Neural cell (in vitro differentiated cells): Measurements from ENCODE around the gene LSM12. TPM values are rescaled to one million over a fixed set of nuclear protein-coding genes. Genes with fewer than 3 reads are reported as not detected.

Experiments used
- H2AFZ ChIP-seq: fragments of 200-600, 300-800 bp; sonication (generic), shearing (Covaris generic); 2 replicates; pipeline ENCODE4 v1.6.0; 2014; ENCODE audit warnings: low read depth, mild to moderate bottlenecking, antibody characterized with exemption, low read length, moderate library complexity
- H3F3A ChIP-seq: fragments of 200-600 bp; shearing (Covaris generic); 2 replicates; pipeline ENCODE4 v1.6.1; 2016; ENCODE audit warnings: mild to moderate bottlenecking, moderate library complexity, mixed read lengths, antibody characterized with exemption, low read length; ENCODE audit not compliant: insufficient read depth, poor library complexity, severe bottlenecking
- H3K27ac ChIP-seq: fragments of 200-600, 300-800 bp; sonication (generic), shearing (Covaris generic); 2 replicates; pipeline ENCODE4 v1.5.1; 2014; ENCODE audit warnings: mild to moderate bottlenecking, low read length, moderate library complexity
- H3K27me3 ChIP-seq: fragments of 300-800, 200-600 bp; sonication (generic), shearing (Covaris generic); 2 replicates; pipeline ENCODE4 v1.6.0; 2014; ENCODE audit warnings: mild to moderate bottlenecking, low read depth, low read length, moderate library complexity; ENCODE audit not compliant: insufficient read depth
- H3K36me3 ChIP-seq: fragments of 300-800, 200-600 bp; sonication (generic), shearing (Covaris generic); 2 replicates; pipeline ENCODE4 v1.5.1; 2014; ENCODE audit warnings: mild to moderate bottlenecking, antibody characterized with exemption, low read length, moderate library complexity; ENCODE audit not compliant: insufficient read depth
- H3K4me2 ChIP-seq: fragments of 300-800, 200-600 bp; sonication (generic), shearing (Covaris generic); 2 replicates; pipeline ENCODE4 v1.6.0; 2014; ENCODE audit warnings: mild to moderate bottlenecking, low read length
- H3K4me3 ChIP-seq: fragments of 300-800, 200-600 bp; sonication (generic), shearing (Covaris generic); 2 replicates; pipeline ENCODE4 v1.5.1; 2014; ENCODE audit warnings: mild to moderate bottlenecking, low read length, moderate library complexity
- H3K79me2 ChIP-seq: fragments of 200-600 bp; shearing (Covaris generic); replicated peaks from 2 replicates; pipeline ENCODE4 v1.6.0; 2014; ENCODE audit warnings: mild to moderate bottlenecking, low read length, moderate library complexity; ENCODE audit not compliant: insufficient read depth
- H3K9ac ChIP-seq: fragments of 300-800, 200-600 bp; sonication (generic), shearing (Covaris generic); 2 replicates; pipeline ENCODE4 v1.6.1; 2016; ENCODE audit warnings: mild to moderate bottlenecking, low read length, mixed read lengths
- H3K9me2 ChIP-seq: fragments of 200-600 bp; shearing (Covaris generic); 2 replicates; pipeline ENCODE4 v1.6.1; 2016; ENCODE audit warnings: mild to moderate bottlenecking, low read length, mixed read lengths; ENCODE audit not compliant: insufficient read depth
- H3K9me3 ChIP-seq: fragments of 200-600, 300-800 bp; sonication (generic), shearing (Covaris generic); 2 replicates; pipeline ENCODE4 v1.6.1; 2016; ENCODE audit warnings: mild to moderate bottlenecking, mixed run types, low read length, moderate library complexity, mixed read lengths
- H4K20me1 ChIP-seq: fragments of 200-600 bp; shearing (Covaris generic); 2 replicates; pipeline ENCODE4 v1.6.1; 2016; ENCODE audit warnings: mild to moderate bottlenecking, mixed run types; ENCODE audit not compliant: insufficient read depth
- EP300 ChIP-seq: fragments of 450-650 bp; conservative IDR thresholded peaks from 2 replicates; pipeline ENCODE4 v1.6.1; 2014; ENCODE audit warnings: antibody characterized with exemption, mild to moderate bottlenecking, moderate library complexity; ENCODE audit not compliant: poor library complexity, severe bottlenecking
- EZH2 ChIP-seq: fragments of 200-600, 300-800 bp; shearing (Covaris generic), sonication (generic); IDR thresholded peaks from 2 replicates; pipeline ENCODE4 v1.6.1; 2014; ENCODE audit warnings: antibody characterized with exemption, low read length, borderline replicate concordance, mild to moderate bottlenecking; ENCODE audit not compliant: insufficient read depth, poor library complexity, severe bottlenecking
- MXI1 ChIP-seq: fragments of 450-650 bp; conservative IDR thresholded peaks from 2 replicates; pipeline ENCODE4 v1.6.1; 2014; ENCODE audit warnings: antibody characterized with exemption, mild to moderate bottlenecking; ENCODE audit not compliant: poor library complexity, severe bottlenecking
- POLR2AphosphoS5 ChIP-seq: IDR thresholded peaks from 2 replicates; pipeline ENCODE4 v1.6.1; 2012
- RAD21 ChIP-seq: fragments of 450-650 bp; conservative IDR thresholded peaks from 2 replicates; pipeline ENCODE4 v1.6.1; 2014; ENCODE audit warnings: antibody characterized with exemption, mild to moderate bottlenecking, moderate library complexity
- SMC3 ChIP-seq: fragments of 450-650 bp; conservative IDR thresholded peaks from 2 replicates; pipeline ENCODE4 v1.6.1; 2014; ENCODE audit warnings: antibody characterized with exemption, mild to moderate bottlenecking, moderate library complexity; ENCODE audit not compliant: poor library complexity
- TAF1 ChIP-seq: IDR thresholded peaks from 2 replicates; pipeline ENCODE4 v1.6.1; 2012; ENCODE audit warnings: low read depth
- polyA plus RNA-seq: library from polyadenylated mRNA; depleted of rRNA; stranded (reverse); fragments of >200 nt; gene quantifications from 2 replicates; pipeline ENCODE4 v1.2.3, GENCODE V29; 2014
- TF ChIP-seq, protein P1 (sequence below): fragments of 450-650 bp; IDR thresholded peaks from 2 replicates; pipeline ENCODE4 v1.5.1; 2014; ENCODE audit warnings: antibody characterized with exemption, mild to moderate bottlenecking, moderate library complexity; ENCODE audit not compliant: poor library complexity, severe bottlenecking
- TF ChIP-seq, protein P2 (sequence below): IDR thresholded peaks from 2 replicates; pipeline ENCODE4 v1.6.1; 2012; ENCODE audit warnings: borderline replicate concordance

The LSM12 gene
- polyA plus RNA-seq, 1 donor from 2014 or later: 12.0 TPM

DNA sequence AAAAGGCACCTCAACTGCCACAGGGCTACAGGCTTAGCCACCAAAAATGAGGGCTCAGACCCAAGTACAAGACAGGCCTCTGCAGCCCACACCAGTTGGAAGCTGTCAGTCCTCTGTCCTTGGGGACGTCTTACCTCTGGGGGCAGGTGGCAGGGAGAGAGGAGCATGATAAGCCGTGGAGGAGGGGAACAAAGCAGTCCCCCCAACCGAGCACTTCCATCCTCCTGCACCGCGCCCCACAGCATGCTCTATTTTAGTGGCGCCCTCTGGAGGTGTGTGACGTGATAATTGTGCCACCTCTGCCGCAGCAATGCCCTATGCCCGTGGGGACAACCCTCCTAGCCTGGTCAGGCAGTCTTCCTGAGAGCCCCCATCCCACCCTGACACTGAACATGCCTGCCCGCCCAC lies 17.7 kb upstream of the LSM12 start:
- Histone ChIP-seq H3K9me3 (no peaks in the 10 kb centered on the region), H3K9me2 (no peaks in the 10 kb centered on the region), H3F3A (no peaks in the 10 kb centered on the region), H3K4me2 (no peak overlapping the region), H3K9ac (no peak overlapping the region), H3K4me3 (no peak overlapping the region), H3K27ac (no peak overlapping the region), H3K27me3 (no peaks in the 10 kb centered on the region), H3K36me3 (no peaks in the 10 kb centered on the region), H3K79me2 (no peaks in the 10 kb centered on the region), H2AFZ (no peak overlapping the region), H4K20me1 (no peaks in the 10 kb centered on the region)
- TF ChIP-seq, protein P1, sequence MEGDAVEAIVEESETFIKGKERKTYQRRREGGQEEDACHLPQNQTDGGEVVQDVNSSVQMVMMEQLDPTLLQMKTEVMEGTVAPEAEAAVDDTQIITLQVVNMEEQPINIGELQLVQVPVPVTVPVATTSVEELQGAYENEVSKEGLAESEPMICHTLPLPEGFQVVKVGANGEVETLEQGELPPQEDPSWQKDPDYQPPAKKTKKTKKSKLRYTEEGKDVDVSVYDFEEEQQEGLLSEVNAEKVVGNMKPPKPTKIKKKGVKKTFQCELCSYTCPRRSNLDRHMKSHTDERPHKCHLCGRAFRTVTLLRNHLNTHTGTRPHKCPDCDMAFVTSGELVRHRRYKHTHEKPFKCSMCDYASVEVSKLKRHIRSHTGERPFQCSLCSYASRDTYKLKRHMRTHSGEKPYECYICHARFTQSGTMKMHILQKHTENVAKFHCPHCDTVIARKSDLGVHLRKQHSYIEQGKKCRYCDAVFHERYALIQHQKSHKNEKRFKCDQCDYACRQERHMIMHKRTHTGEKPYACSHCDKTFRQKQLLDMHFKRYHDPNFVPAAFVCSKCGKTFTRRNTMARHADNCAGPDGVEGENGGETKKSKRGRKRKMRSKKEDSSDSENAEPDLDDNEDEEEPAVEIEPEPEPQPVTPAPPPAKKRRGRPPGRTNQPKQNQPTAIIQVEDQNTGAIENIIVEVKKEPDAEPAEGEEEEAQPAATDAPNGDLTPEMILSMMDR: peak; percentile 43
- peak; percentile 15 for TF ChIP-seq SMC3
- TF ChIP-seq EZH2: no peak

DNA sequence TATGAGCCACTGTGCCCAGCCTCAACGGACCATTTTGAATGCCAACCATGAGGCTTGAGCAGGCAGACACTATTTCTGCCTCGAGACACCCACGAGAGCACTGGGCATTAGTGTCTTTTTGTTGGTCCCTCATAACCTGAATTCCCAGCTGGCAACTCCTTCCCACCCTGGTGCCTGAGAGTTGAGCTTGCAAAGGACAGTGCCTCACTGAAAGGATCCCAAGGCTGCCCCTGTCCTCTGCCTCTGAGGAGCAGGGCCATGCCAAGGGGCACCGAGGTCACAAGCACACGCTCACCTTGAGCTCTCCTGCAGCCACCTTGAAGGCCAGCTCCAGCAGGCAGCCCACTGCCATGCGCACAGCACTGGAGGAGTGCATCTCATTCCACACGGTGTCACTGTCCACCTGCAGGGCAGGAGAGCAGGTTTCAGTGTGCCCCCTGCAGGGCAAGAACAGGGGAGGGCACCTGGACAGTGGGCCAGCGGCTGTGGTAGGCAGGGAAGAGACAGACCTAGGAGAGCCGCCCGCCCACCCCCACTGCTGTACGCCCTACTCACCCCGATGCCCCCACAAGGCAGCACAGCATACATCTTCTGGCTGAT lies 16.9 kb upstream of the LSM12 start:
- no peak overlapping the region for H3K4me3 ChIP-seq
- H3K27me3 ChIP-seq: no peaks in the 10 kb centered on the region
- no peaks in the 10 kb centered on the region for H3K79me2 ChIP-seq
- no peak overlapping the region for H3K27ac ChIP-seq
- no peak overlapping the region for H3K9ac ChIP-seq
- no peaks in the 10 kb centered on the region for H4K20me1 ChIP-seq
- no peak overlapping the region for H3K4me2 ChIP-seq
- no peaks in the 10 kb centered on the region for H3K9me2 ChIP-seq
- no peaks in the 10 kb centered on the region for H3K36me3 ChIP-seq
- H3K9me3 ChIP-seq: no peaks in the 10 kb centered on the region
- H2AFZ ChIP-seq: no peak overlapping the region
- TF ChIP-seq MXI1 (no peak), SMC3 (no peak), EZH2 (no peak), EP300 (no peak), TAF1 (no peak), RAD21 (no peak), POLR2AphosphoS5 (no peak)
- TF ChIP-seq, protein P2, sequence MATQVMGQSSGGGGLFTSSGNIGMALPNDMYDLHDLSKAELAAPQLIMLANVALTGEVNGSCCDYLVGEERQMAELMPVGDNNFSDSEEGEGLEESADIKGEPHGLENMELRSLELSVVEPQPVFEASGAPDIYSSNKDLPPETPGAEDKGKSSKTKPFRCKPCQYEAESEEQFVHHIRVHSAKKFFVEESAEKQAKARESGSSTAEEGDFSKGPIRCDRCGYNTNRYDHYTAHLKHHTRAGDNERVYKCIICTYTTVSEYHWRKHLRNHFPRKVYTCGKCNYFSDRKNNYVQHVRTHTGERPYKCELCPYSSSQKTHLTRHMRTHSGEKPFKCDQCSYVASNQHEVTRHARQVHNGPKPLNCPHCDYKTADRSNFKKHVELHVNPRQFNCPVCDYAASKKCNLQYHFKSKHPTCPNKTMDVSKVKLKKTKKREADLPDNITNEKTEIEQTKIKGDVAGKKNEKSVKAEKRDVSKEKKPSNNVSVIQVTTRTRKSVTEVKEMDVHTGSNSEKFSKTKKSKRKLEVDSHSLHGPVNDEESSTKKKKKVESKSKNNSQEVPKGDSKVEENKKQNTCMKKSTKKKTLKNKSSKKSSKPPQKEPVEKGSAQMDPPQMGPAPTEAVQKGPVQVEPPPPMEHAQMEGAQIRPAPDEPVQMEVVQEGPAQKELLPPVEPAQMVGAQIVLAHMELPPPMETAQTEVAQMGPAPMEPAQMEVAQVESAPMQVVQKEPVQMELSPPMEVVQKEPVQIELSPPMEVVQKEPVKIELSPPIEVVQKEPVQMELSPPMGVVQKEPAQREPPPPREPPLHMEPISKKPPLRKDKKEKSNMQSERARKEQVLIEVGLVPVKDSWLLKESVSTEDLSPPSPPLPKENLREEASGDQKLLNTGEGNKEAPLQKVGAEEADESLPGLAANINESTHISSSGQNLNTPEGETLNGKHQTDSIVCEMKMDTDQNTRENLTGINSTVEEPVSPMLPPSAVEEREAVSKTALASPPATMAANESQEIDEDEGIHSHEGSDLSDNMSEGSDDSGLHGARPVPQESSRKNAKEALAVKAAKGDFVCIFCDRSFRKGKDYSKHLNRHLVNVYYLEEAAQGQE: no peak
- TF ChIP-seq, protein P1: no peak
- H3F3A ChIP-seq: no peaks in the 10 kb centered on the region
